ENCODE data around the gene WDR36.

WDR36 gene

DNA sequence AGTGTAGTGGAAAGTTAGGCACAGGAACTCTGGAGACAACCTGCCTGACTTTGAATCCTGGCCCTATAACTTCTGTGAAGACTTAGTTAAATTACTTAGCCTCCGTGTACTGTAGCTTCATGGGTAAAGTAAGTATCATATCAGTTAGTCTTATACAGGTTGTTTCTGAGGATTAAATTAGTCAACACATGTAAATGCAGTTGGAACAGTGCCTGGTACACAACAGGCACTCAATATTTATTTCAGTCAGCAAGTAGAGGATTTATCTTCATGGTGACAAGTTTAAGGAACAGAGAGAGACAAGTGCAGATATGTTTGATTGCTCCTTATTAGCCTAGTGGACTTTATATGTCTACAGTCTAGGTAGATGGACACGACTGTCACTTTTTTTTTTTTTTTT is 17.9 kb upstream of the WDR36 start:
- TF ChIP-seq ZNF274 (IDR thresholded peaks at IDR 0.05; ENCODE audit: low read depth, low read length), result no peak
- H3K4me3 ChIP-seq (ENCODE audit: low read length), result no peak overlapping the region

GRCh38 chr5:111075520-111075919 is 16.6 kb upstream of the WDR36 start:
- H3K4me3 ChIP-seq (ENCODE audit: low read length), result no peak overlapping the region
- TF ChIP-seq ZNF274 (IDR thresholded peaks at IDR 0.05; ENCODE audit: low read depth, low read length), result no peak

GRCh38 chr5:111076091-111076490 is 16.1 kb upstream of the WDR36 start:
- H3K4me3 ChIP-seq (ENCODE audit: low read length), result no peak overlapping the region
- no peak for TF ChIP-seq ZNF274 (IDR thresholded peaks at IDR 0.05; ENCODE audit: low read depth, low read length)

GRCh38 chr5:111077678-111078077 is 14.5 kb upstream of the WDR36 start:
- TF ChIP-seq ZNF274 (IDR thresholded peaks at IDR 0.05; ENCODE audit: low read depth, low read length), result no peak
- H3K4me3 ChIP-seq (ENCODE audit: low read length), result no peak overlapping the region

GRCh38 chr5:111079846-111080245 is 12.3 kb upstream of the WDR36 start:
- H3K4me3 ChIP-seq (ENCODE audit: low read length), result no peak overlapping the region
- no peak for TF ChIP-seq ZNF274 (IDR thresholded peaks at IDR 0.05; ENCODE audit: low read depth, low read length)

GRCh38 chr5:111083323-111083722 is 8.8 kb upstream of the WDR36 start:
- no peak for TF ChIP-seq ZNF274 (IDR thresholded peaks at IDR 0.05; ENCODE audit: low read depth, low read length)
- H3K4me3 ChIP-seq (ENCODE audit: low read length), result no peak overlapping the region

DNA sequence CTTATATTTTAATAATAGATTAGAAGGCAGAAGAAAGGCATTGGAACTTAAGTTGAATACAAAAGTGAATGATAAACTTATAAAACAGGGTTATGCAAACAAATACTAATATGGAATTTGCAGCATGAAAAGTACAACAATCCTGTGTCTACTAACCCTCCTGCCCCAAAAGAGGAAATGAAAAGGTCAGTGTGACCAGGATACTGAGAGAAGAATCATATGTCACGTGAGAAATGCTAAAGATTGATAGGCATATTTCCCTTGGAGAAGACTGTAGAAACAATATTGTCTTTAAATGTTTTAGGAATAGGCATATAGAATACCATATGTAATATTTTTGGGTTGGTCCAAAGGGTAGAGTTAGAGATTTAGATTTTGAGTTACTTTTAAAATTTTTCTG is 3.8 kb downstream of the WDR36 start:
- H3K4me3 ChIP-seq (ENCODE audit: low read length), result no peak overlapping the region
- no peak for TF ChIP-seq ZNF274 (IDR thresholded peaks at IDR 0.05; ENCODE audit: low read depth, low read length)

DNA sequence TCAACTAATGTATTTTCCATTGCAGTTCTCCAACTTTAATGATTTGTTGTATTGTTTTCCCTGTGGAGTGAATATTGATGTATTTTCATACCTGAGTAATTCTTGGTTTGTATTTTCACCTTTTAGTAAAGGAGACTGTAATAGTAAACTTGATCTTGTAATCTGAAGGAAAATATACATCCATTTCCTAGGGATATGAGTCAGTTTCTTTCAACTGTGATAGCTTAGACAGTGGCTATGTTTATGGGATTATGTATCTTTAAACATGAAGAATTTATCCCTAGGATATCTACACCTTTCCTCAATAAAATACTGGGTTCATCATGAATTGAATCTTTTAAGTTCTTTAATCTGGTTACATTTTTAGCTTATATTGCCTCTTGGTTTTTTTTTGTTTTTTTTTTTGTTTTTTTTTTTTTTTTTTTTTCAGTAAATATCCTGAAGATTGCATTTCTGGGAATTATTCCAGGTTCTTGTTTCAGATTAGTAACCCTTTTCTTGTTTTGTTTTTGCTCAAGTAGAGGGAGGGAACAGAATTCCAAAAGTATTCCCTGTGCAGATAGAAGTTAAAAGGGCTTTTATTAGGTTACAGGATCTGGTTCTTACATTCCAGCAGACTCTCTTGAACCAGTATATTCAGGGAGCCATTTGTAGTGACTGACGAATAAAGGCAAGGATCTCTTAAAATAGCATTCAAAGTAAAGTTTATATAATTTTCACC is 7.1 kb downstream of the WDR36 start:
- TF ChIP-seq ZNF274 (IDR thresholded peaks at IDR 0.05; ENCODE audit: low read depth, low read length), result no peak
- H3K4me3 ChIP-seq (ENCODE audit: low read length), result no peak overlapping the region

- TF ChIP-seq ZNF274 (IDR thresholded peaks at IDR 0.05; ENCODE audit: low read depth, low read length), result no peak
- no peak overlapping the region for H3K4me3 ChIP-seq (ENCODE audit: low read length)
Observed at GRCh38 chr5:111106320-111106948, 14.3 kb downstream of the WDR36 start.

DNA sequence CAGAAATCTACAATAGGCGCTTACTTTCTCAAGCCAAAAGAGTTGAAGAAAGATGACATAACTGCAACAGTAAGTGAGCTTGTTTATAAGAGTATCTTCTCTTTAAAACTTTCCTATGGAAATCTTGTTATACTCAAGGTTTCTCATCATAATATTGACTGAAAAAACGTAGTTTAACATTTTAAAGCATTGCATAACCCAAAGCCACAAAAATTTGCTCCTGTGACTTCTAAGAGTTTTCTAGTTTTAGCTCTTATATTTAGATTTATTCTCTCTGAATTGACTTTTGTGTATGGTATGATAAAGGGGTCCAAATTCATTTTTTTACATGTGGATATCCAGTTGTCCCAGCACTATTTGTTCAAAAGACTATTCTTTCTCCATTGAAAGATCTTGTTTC is 15.2 kb downstream of the WDR36 start:
- no peak overlapping the region for H3K4me3 ChIP-seq (ENCODE audit: low read length)
- TF ChIP-seq ZNF274 (IDR thresholded peaks at IDR 0.05; ENCODE audit: low read depth, low read length), result no peak

DNA sequence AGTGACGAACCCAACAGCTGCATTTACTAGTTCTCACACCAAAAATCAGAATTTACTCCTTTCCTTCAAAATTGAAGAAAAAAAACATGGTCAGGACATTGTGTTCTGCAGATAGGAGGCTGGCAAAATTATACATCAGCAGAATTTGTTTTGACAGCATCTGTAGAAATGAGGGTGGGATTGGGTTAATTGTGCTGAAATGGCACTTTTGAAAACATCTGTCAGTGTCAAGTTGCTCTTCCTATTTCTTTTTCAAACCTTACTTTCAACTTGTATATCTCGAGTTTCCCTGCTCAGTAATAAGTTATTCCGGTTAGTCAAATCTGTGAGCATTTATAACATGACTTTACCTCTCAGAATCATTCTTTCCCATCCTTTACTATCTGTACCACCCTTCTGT is 19.8 kb downstream of the WDR36 start:
- no peak for TF ChIP-seq ZNF274 (IDR thresholded peaks at IDR 0.05; ENCODE audit: low read depth, low read length)
- no peak overlapping the region for H3K4me3 ChIP-seq (ENCODE audit: low read length)

- no peak for TF ChIP-seq ZNF274 (IDR thresholded peaks at IDR 0.05; ENCODE audit: low read depth, low read length)
- no peak overlapping the region for H3K4me3 ChIP-seq (ENCODE audit: low read length)
Observed at GRCh38 chr5:111113678-111114077, 21.5 kb downstream of the WDR36 start.

GRCh38 chr5:111115229-111115628 is 23.1 kb downstream of the WDR36 start:
- TF ChIP-seq ZNF274 (IDR thresholded peaks at IDR 0.05; ENCODE audit: low read depth, low read length), result no peak
- no peak overlapping the region for H3K4me3 ChIP-seq (ENCODE audit: low read length)

DNA sequence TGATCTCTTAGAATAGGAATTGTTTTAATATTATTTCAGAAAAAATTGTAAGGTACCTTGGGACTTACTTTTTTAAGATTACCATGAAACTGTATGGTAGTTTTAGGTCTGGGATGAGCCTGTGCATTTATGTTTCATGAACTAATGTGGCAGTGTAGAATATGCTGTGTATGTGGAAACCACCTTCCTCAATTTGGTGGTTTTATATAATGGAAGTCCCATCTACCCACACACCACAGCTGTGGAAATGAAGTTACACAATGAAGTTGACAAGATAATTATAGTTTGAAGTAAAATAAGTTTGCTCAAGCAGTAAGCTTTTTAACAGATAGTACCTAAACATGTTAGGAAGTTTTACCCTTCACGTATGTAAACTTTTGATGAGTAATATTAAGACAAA is 24.4 kb downstream of the WDR36 start:
- no peak overlapping the region for H3K4me3 ChIP-seq (ENCODE audit: low read length)
- no peak for TF ChIP-seq ZNF274 (IDR thresholded peaks at IDR 0.05; ENCODE audit: low read depth, low read length)

DNA sequence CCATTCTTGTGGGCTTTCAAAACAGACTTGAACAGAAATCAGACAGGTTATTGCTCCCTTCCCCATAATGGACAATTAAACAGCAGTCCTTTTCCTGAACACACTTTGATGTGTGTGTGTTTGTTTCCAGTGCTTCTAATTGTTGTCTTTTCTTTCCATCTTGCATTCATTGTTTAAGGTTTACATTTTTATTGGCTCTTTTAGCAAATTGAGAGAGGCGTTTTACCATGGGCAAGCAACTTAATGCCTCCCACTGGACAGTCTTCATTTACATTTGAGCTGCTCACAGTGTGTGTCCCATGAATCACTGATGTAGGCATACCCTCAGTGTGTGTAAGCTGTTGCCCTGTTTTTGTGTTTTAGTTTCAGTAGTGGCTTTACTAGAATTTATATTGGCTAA is 25.0 kb downstream of the WDR36 start:
- no peak overlapping the region for H3K4me3 ChIP-seq (ENCODE audit: low read length)
- no peak for TF ChIP-seq ZNF274 (IDR thresholded peaks at IDR 0.05; ENCODE audit: low read depth, low read length)

DNA sequence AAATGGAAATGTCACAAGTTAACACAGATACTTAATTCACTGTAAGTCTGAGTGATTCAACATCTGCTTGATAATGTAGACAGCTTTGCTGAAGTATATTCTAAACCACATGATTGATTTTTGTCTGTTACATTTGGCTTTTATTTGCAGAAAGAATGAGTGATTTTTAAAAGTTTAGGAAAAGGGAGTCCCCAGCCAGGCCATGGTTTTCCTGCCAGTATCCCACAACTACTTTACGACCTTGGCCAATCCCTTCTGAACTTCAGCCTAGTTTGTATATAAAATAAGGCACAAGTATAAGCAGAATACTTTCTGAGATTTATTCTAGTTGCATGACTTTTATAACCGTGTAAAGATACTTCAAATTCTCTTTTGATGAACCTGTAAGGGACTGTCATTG is 27.1 kb downstream of the WDR36 start:
- H3K4me3 ChIP-seq (ENCODE audit: low read length), result no peak overlapping the region
- no peak for TF ChIP-seq ZNF274 (IDR thresholded peaks at IDR 0.05; ENCODE audit: low read depth, low read length)

Measured in GM08714 (cell line).